Activated CD4-positive, CD25-positive, alpha-beta regulatory T cell (primary cell): ENCODE data around the gene SCN4B.

Experiments
- DNase-seq, 4 experiments: peaks; one replicate each; lab custom pipeline; 2025; lab: John Stamatoyannopoulos, UW

The SCN4B gene

GRCh38 chr11:118129471-118130172 is 23.0 kb downstream of the SCN4B start:
- no peak for DNase-seq

DNA sequence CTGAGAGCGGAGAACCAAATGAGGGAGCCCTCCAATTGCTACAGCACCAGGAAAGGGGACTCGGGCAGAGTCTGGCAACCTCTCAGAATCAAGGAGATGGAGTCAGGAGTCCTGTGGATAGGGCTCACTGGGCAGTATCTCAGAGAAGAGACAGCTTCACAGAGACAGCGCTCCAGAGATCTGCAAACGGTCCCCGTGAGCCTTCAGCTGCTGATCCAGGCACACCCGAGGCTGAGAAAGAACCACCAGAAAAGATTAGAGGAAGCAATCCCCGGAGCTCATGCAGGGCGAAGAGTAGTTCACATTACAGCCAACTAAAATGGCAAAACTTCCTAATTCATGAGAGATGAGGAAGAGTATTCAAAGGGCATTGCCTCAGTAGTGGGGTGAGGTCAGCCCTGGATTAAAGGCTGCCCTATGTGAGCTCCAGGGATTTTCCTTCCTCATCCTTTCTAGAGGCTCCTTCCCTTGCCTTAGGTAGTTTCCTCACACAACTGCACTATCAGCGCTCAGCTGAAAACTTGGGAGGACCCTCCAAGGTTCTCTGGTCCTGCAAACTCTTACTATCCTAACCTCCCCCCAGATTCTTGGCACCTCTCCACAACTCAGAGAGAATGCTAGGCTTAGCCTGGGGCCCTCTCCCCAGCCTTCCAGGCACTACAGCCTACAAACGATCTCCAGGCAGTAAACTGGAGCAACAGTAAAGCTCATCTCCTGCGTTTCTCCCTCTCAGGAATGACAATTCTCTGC is 23.7 kb downstream of the SCN4B start:
- no peak for DNase-seq

DNA sequence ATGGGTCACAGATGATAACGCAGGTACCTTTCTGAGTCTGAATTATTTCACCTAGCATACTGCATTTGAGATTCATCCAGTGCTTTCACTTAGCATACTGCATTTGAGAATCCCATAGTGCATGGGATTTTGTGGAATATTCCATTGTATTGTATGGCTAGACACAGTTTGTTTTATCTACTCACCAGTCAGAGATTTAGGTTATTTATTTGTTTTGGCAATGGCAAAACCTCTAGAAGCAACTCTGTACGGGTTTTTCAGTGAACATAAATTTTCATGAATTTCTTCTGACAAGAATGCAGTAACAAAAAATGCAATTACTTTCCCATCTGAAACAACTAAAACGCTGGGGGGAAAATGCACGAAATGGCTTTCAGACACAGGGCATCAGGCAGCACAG is 24.3 kb downstream of the SCN4B start:
- no peak for DNase-seq

DNA sequence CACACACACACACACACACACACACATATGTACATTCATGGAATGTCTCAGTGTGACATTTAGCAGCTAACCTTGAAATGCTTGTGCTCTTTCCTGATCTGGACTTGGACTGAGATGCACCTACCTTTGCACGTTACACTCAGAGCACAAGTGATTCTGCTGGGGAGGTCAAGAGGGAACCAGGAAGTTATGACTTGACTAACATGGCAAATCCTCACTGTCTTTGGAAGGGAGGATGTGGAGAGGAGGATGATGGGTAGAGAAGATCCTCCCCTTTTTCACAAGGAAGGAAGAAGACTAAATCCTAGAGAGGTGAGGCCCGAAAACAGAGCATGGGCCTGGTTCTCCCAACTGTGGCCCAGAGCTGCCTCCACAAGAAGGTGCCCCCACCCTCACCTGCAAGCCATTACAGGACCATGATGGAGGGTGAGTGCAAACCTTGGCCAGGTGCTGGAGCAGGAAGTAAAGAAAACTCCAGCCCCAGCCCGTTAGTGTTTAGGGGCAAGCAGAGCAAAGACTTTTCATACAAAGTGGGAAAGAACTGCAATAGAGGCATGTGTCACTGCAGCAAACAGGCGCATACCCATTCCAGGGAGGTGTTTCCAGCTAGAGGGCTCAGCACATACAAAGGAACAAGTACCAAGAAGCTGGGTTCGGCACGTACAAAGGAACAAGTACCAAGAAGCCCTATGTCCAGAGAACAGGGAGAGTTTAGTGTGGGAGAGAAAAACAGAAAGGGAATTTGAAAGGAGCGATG is 26.4 kb downstream of the SCN4B start:
- DNase-seq, result no peak

GRCh38 chr11:118124929-118125535 is 27.6 kb downstream of the SCN4B start:
- no peak for DNase-seq

DNA sequence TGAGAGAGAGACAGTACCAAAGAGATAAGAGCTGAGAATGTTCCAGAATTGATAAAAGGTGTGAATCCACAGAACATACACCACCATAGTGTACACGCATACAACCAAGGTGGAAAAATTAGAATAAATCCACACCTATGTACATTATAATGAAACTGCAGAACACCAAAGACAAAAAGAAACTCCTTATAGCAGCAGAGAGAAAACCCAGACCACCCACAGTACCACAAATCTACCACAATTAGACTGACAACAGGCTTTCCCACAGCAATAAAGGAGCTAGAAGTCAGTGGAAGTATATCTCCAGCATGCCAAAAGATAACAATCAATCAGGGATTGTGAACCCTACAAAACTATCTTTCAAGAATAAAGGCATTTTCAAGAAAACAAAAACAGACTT is 31.8 kb downstream of the SCN4B start:
- DNase-seq, result no peak

- DNase-seq, result no peak
Measured at GRCh38 chr11:118117790-118118601, 34.6 kb downstream of the SCN4B start.

DNA sequence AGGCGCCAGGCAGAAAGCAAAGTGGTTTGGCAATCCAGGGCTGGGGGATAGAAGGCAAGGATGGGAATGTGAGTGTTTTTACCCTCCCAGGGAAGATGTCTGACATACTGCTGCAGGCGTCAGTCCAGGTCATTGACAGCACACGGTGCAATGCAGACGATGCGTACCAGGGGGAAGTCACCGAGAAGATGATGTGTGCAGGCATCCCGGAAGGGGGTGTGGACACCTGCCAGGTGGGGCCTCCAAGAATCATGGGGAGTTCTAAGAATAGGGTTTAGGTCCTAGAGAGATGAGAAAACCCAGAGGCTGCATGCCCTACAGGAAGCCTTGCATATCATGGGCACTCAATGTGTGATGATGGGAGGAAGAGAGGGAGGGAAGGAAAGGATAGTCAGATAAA is 37.6 kb downstream of the SCN4B start:
- DNase-seq, result peak in 1 of 4 experiments; percentile 3

- DNase-seq, result no peak
Measured at GRCh38 chr11:118114266-118114665, 38.4 kb downstream of the SCN4B start.

- no peak for DNase-seq
Measured at GRCh38 chr11:118112711-118113430, 39.8 kb downstream of the SCN4B start.

DNA sequence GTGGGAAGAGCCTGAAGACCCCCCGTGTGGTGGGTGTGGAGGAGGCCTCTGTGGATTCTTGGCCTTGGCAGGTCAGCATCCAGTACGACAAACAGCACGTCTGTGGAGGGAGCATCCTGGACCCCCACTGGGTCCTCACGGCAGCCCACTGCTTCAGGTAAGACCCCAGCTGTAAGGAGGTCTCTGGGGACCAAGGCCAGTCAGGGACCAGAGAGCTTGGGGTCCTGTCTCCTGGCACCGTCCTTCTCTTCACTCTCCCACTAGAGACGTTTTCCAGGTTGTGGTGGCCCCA is 40.9 kb downstream of the SCN4B start:
- DNase-seq, result no peak

DNA sequence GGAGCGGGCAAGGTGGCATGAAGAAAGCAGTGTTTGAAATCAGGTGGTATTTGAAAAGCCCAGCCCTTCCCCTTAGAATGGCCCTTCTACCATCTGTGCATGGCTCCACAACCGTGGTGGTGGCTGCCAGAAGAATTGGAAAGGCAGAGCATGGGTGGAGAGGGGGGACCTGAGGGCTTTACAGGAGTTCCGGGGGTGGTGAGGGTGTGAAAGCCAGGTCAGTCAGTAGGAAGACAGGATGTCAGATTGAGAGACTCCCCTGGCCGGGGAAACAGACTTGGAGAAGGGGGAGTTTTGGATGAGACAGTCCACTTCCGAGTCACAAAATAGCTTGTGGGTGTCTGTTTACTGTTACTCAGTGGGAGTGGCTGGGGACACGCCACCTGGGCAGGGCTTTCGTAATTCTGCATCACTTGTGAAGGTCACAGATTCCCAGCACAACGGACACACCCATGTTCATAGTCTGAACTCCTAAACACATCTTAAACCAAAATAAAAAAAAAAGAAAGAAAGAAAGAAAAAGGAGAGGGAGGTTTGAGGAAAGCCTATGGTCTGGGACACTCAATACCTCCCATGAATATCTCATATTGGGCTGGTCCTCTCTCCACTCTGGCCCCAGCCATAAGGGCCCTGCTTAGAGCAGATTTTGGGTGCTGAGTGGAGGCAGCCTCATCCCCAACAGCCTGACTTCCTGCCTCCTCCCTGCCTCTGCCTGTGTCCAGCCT is 41.4 kb downstream of the SCN4B start:
- DNase-seq, result no peak

- DNase-seq, result no peak
Measured at GRCh38 chr11:118109231-118109630, 43.4 kb downstream of the SCN4B start.

GRCh38 chr11:118108513-118108912 is 44.1 kb downstream of the SCN4B start:
- no peak for DNase-seq

GRCh38 chr11:118106789-118107335 is 45.8 kb downstream of the SCN4B start:
- DNase-seq, result no peak

GRCh38 chr11:118105657-118106305 is 46.8 kb downstream of the SCN4B start:
- DNase-seq, result no peak

DNA sequence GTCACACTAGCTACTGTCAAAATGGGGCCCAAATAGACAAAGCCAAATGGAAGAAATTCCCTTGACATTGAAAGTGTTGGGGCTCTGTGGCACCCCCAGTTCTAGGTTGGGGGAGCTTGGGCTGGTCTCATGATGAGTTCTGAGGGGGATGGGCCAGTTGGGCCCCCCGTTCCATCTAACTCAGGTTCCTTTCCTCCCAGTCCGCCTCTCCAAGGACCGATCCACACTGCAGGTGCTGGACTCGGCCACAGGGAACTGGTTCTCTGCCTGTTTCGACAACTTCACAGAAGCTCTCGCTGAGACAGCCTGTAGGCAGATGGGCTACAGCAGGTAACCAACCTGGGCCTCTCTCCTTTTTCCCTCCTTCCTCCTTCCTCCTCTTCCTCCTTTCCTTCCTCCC is 48.1 kb downstream of the SCN4B start:
- DNase-seq, result no peak

DNA sequence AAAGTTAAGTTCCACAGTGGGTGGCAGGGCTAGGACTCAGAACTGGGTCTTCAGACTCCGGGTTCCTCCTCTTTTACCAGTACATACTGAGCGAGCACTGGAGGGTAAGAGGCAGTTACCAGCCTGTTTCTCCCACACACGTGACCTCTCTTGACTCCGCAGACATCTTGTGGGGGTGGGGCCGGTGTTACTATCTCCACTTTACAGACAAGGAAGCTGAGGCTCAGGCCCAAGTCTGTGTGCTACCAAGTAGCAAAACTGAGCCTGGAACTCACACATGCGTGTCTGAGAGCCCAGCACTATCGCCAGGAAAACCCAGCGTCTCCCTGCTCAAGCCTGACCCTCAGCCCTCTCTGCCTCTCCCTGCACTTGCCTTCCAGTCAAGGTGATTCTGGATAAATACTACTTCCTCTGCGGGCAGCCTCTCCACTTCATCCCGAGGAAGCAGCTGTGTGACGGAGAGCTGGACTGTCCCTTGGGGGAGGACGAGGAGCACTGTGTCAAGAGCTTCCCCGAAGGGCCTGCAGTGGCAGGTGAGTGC is 49.8 kb downstream of the SCN4B start:
- no peak for DNase-seq

GRCh38 chr11:118100691-118101232 is 51.9 kb downstream of the SCN4B start:
- no peak for DNase-seq
